ENCODE results near the gene RPS6KB1.
A peak's percentile ranks its signal among the peaks of the same experiment; 100 is the strongest.
"Not testable (repeated sequence)": the region's sequence is repeated elsewhere in the genome, so short reads cannot be mapped to it uniquely, and the experiment has no call there.

Gene RPS6KB1

GRCh38 chr17:59872351-59872750 lies 20.6 kb upstream of the RPS6KB1 start:
- no peak for DNase-seq

GRCh38 chr17:59873414-59873813 lies 19.5 kb upstream of the RPS6KB1 start:
- not testable (repeated sequence) for DNase-seq

GRCh38 chr17:59874376-59874775 lies 18.5 kb upstream of the RPS6KB1 start:
- DNase-seq, result no peak

GRCh38 chr17:59876107-59876506 lies 16.8 kb upstream of the RPS6KB1 start:
- no peak for DNase-seq

GRCh38 chr17:59877965-59878364 lies 15.0 kb upstream of the RPS6KB1 start:
- no peak for DNase-seq

- DNase-seq, result no peak
These were observed 14.3 kb upstream of the RPS6KB1 start for GRCh38 chr17:59878624-59879023.

GRCh38 chr17:59884861-59885260 lies 8.1 kb upstream of the RPS6KB1 start:
- no peak for DNase-seq

- DNase-seq, result no peak
These were observed 4.7 kb upstream of the RPS6KB1 start for GRCh38 chr17:59888145-59888750.

GRCh38 chr17:59890720-59891119 lies 2.2 kb upstream of the RPS6KB1 start:
- no peak for DNase-seq

- no peak for DNase-seq
These were observed 534 bp upstream of the RPS6KB1 start for GRCh38 chr17:59892251-59892923.

- DNase-seq, result no peak
These were observed 767 bp downstream of the RPS6KB1 start for GRCh38 chr17:59893676-59894100.

- DNase-seq, result no peak
These were observed 4.2 kb downstream of the RPS6KB1 start for GRCh38 chr17:59897090-59897489.

GRCh38 chr17:59899099-59899498 lies 6.2 kb downstream of the RPS6KB1 start:
- DNase-seq, result no peak

- no peak for DNase-seq
These were observed 8.7 kb downstream of the RPS6KB1 start for GRCh38 chr17:59901604-59902003.

- DNase-seq, result no peak
These were observed 10.5 kb downstream of the RPS6KB1 start for GRCh38 chr17:59903455-59903854.

GRCh38 chr17:59907467-59907866 lies 14.5 kb downstream of the RPS6KB1 start:
- DNase-seq, result no peak

GRCh38 chr17:59914274-59914854 lies 21.4 kb downstream of the RPS6KB1 start:
- peak in 1 of 2 donors; percentile 37 for DNase-seq

- DNase-seq, result no peak
These were observed 23.5 kb downstream of the RPS6KB1 start for GRCh38 chr17:59916446-59916845.

- DNase-seq, result not testable (repeated sequence)
These were observed 27.7 kb downstream of the RPS6KB1 start for GRCh38 chr17:59920637-59921036.

GRCh38 chr17:59930121-59930520 lies 37.2 kb downstream of the RPS6KB1 start:
- not testable (repeated sequence) for DNase-seq

- not testable (repeated sequence) for DNase-seq
These were observed 37.8 kb downstream of the RPS6KB1 start for GRCh38 chr17:59930768-59931167.

GRCh38 chr17:59933317-59933716 lies 40.4 kb downstream of the RPS6KB1 start:
- not testable (repeated sequence) for DNase-seq

GRCh38 chr17:59940697-59941096 lies 47.8 kb downstream of the RPS6KB1 start:
- not testable (repeated sequence) for DNase-seq

GRCh38 chr17:59941131-59941530 lies 48.2 kb downstream of the RPS6KB1 start:
- DNase-seq, result no peak

All from hippocampal formation (tissue), 2 donors.